ENCODE results near the gene ELOVL6. TPM values are rescaled to one million over a fixed set of nuclear protein-coding genes. Genes with fewer than 3 reads are reported as not detected.

ELOVL6 gene
- total and polyA plus RNA-seq, 2 of the 4 experiments (the other 2 are of a cell fraction), result 17.9 to 19.0 TPM

DNA sequence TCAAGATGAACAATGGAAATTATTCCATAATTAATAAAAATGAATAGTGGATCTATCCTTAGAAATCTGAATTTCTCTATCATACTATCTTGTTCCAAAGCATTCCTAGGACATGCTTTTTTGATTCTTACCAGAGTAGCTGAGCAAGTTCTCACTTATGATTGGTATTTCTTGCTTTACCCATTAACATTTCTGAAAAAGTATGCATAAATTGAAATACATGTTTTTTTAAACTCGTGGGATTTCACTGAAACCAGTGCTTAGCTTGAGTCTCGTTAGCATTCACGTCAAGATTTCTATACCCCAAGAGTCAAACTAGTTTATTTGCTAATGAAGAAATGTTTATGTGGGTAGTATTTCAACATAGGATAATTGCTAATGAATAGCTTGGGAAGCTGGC, 89.0 kb downstream of the ELOVL6 start:
- Histone ChIP-seq H3K9me1 (ENCODE audit: insufficient read depth, low read length) (no peaks in the 10 kb centered on the region), H3K9me3 (ENCODE audit: control insufficient read depth, insufficient read depth, low read length) (no peaks in the 10 kb centered on the region), H3K56ac (ENCODE audit: extremely low read depth, insufficient read depth, low read length) (no peak overlapping the region), H2BK20ac (ENCODE audit: low read depth, low read length) (no peak overlapping the region), H3K9ac (ENCODE audit: low read depth, low read length) (no peak overlapping the region), H2AFZ (replicated peaks; ENCODE audit: low read length, poor library complexity) (no peak overlapping the region), H3K36me3 (ENCODE audit: control insufficient read depth, insufficient read depth, low read length) (no peaks in the 10 kb centered on the region), H3K79me1 (ENCODE audit: low read depth in 1 of 2, low read length in 2 of 2) (peaks cover 6 to 10% of the 10 kb centered on the region in 2 experiments; a peak in 2 of 4 replicates), H3K18ac (ENCODE audit: low read depth, low read length) (no peak overlapping the region), H2BK5ac (ENCODE audit: low read depth, low read length, poor library complexity, severe bottlenecking) (no peak overlapping the region), H4K8ac (ENCODE audit: low read depth in 2 of 2, low read length in 2 of 2) (no peak overlapping the region), H4K91ac (ENCODE audit: insufficient read depth, low read depth, low read length) (no peak overlapping the region), H2BK15ac (ENCODE audit: low read depth, low read length) (no peak overlapping the region), H3K27me3 (ENCODE audit: control insufficient read depth, insufficient read depth, low read length) (no peaks in the 10 kb centered on the region), H3K4ac (ENCODE audit: low read depth, low read length) (no peak overlapping the region), H3K4me1 (ENCODE audit: control insufficient read depth, insufficient read depth, low read length) (peaks cover 3% of the 10 kb centered on the region), H2BK120ac (ENCODE audit: low read depth, low read length) (no peak overlapping the region), H3K14ac (replicated peaks; ENCODE audit: low read depth, low read length) (no peak overlapping the region), H3K4me2 (ENCODE audit: low read depth, low read length) (no peak overlapping the region), H2AK9ac (replicated peaks; ENCODE audit: low read depth, low read length, poor library complexity) (no peak overlapping the region), H3K23ac (ENCODE audit: low read depth, low read length) (no peak overlapping the region), H4K5ac (ENCODE audit: low read depth, low read length) (no peak overlapping the region), H3K4me3 (ENCODE audit: insufficient read depth, low read depth, low read length) (no peak overlapping the region), H4K20me1 (ENCODE audit: insufficient read depth, low read length) (no peaks in the 10 kb centered on the region), H2AK5ac (ENCODE audit: low read depth, low read length) (no peak overlapping the region), H3K27ac (ENCODE audit: insufficient read depth, low read length) (no peak overlapping the region)
- CTCF ChIA-PET, result interaction anchor here (0.8 kb wide), 1 partner anchor 44 kb away, joined by 3 read pairs; no protein-coding TSS in a partner anchor
- intact Hi-C loops (cut with micrococcal nuclease), result loop anchor here (5.0 kb wide), 1 partner anchor 88 kb away; the partner anchor contains the start of gene ELOVL6
- TF ChIP-seq RCOR1 (IDR thresholded peaks at IDR 0.05; ENCODE audit: insufficient replicate concordance, low read length) (no peak), BHLHE40 (IDR thresholded peaks at IDR 0.05; ENCODE audit: low read depth, low read length) (no peak), POLR2A (IDR thresholded peaks at IDR 0.05; ENCODE audit: low read depth, low read length) (no peak), NFE2L2 (IDR thresholded peaks at IDR 0.05; ENCODE audit: low read depth, low read length) (no peak), RAD21 (IDR thresholded peaks at IDR 0.05; ENCODE audit: low read length) (no peak), MXI1 (IDR thresholded peaks at IDR 0.05; ENCODE audit: borderline replicate concordance, low read depth, low read length) (no peak), RFX5 (IDR thresholded peaks at IDR 0.05; ENCODE audit: low read depth, low read length) (no peak), CHD1 (IDR thresholded peaks at IDR 0.05; ENCODE audit: low read depth, low read length) (no peak), SMC3 (IDR thresholded peaks at IDR 0.05; ENCODE audit: low read depth, low read length) (no peak)
- TF ChIP-seq, protein P1, sequence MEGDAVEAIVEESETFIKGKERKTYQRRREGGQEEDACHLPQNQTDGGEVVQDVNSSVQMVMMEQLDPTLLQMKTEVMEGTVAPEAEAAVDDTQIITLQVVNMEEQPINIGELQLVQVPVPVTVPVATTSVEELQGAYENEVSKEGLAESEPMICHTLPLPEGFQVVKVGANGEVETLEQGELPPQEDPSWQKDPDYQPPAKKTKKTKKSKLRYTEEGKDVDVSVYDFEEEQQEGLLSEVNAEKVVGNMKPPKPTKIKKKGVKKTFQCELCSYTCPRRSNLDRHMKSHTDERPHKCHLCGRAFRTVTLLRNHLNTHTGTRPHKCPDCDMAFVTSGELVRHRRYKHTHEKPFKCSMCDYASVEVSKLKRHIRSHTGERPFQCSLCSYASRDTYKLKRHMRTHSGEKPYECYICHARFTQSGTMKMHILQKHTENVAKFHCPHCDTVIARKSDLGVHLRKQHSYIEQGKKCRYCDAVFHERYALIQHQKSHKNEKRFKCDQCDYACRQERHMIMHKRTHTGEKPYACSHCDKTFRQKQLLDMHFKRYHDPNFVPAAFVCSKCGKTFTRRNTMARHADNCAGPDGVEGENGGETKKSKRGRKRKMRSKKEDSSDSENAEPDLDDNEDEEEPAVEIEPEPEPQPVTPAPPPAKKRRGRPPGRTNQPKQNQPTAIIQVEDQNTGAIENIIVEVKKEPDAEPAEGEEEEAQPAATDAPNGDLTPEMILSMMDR (conservative IDR thresholded peaks at IDR 0.05; ENCODE audit: low read depth, low read length), result no peak
- TF ChIP-seq, protein P2, sequence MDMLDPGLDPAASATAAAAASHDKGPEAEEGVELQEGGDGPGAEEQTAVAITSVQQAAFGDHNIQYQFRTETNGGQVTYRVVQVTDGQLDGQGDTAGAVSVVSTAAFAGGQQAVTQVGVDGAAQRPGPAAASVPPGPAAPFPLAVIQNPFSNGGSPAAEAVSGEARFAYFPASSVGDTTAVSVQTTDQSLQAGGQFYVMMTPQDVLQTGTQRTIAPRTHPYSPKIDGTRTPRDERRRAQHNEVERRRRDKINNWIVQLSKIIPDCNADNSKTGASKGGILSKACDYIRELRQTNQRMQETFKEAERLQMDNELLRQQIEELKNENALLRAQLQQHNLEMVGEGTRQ (IDR thresholded peaks at IDR 0.05; ENCODE audit: low read depth, low read length), result no peak
- TF ChIP-seq, protein P3, sequence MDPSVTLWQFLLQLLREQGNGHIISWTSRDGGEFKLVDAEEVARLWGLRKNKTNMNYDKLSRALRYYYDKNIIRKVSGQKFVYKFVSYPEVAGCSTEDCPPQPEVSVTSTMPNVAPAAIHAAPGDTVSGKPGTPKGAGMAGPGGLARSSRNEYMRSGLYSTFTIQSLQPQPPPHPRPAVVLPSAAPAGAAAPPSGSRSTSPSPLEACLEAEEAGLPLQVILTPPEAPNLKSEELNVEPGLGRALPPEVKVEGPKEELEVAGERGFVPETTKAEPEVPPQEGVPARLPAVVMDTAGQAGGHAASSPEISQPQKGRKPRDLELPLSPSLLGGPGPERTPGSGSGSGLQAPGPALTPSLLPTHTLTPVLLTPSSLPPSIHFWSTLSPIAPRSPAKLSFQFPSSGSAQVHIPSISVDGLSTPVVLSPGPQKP (IDR thresholded peaks at IDR 0.05; ENCODE audit: borderline replicate concordance, low read depth, low read length), result no peak
- ATAC-seq (ENCODE audit: low read depth) (no peak; the same call in 1 of the 2 replicates), DNase-seq (no peak)
- dilution Hi-C loops (cut with HindIII; ENCODE audit: low sequenced_read_pairs, unreplicated experiment), result no loop called here
- in situ Hi-C loops (cut with MboI; ENCODE audit: low sequenced_read_pairs), result no loop called here
- no CpG with 5 or more reads among the region's 3 CpGs for WGBS, 2 experiments (ENCODE audit: extremely low coverage in 2 of 2, insufficient read length in 1 of 2)
- POLR2A ChIA-PET (ENCODE audit: unreplicated experiment), result no interaction called here
- no TSS peak for BruUV-seq (replicated peaks)
